SK-N-SH (cell line): Measurements from ENCODE around the gene IDH3B. TPM values are rescaled to one million over a fixed set of nuclear protein-coding genes. Genes with fewer than 3 reads are reported as not detected.

Experiments used
- CTCF ChIA-PET: fragments of 300-600, 350-600 bp; formaldehyde crosslinking; extraction: SDS; loops from one replicate; lab custom pipeline; 2021; lab: Yijun Ruan, JAX
- POLR2A ChIA-PET: fragments of 350-600 bp; sonication (Branson Sonifier 250); formaldehyde crosslinking; extraction: SDS; loops from one replicate; lab custom pipeline; 2020; ENCODE audit warnings: antibody characterized with exemption, inconsistent platforms; lab: Yijun Ruan, JAX
- DNase-seq: peaks from one replicate; pipeline ENCODE4 v3.0.0; 2012
- H2AFZ ChIP-seq: fragments of 200-600 bp; sonication (generic); 2 replicates; pipeline ENCODE4 v1.8.1; 2016; ENCODE audit warnings: antibody characterized with exemption, mild to moderate bottlenecking, low read depth
- H3F3A ChIP-seq: fragments of 200-600 bp; sonication (generic); replicated peaks from 2 replicates; pipeline ENCODE3; 2016; ENCODE audit warnings: antibody characterized with exemption, mild to moderate bottlenecking; ENCODE audit not compliant: insufficient read depth
- H3K27ac ChIP-seq, 2 experiments: fragments of 200-500 bp in 1 of 2; fragments of 200-600 bp in 1 of 2; sonication (Bioruptor generic) in 1 of 2; sonication (generic), shearing (Covaris generic) in 1 of 2; 2 replicates each; pipeline versions ENCODE4 v1.5.1 to v1.6.1; 2014 to 2016; ENCODE audit warnings: low read depth in 2 of 2, inconsistent platforms in 1 of 2, low read length in 1 of 2, mild to moderate bottlenecking in 1 of 2, mixed read lengths in 1 of 2
- H3K27me3 ChIP-seq: fragments of 200-600 bp; sonication (generic), shearing (Covaris generic); 2 replicates; pipeline ENCODE4 v1.6.1; 2016; ENCODE audit warnings: mixed run types; ENCODE audit not compliant: insufficient read depth
- H3K36me3 ChIP-seq, 2 experiments: fragments of 200-500 bp in 1 of 2; fragments of 200-600 bp in 1 of 2; sonication (Bioruptor generic) in 1 of 2; sonication (generic) in 1 of 2; replicated peaks in 1 of 2; 2 replicates each; pipeline versions ENCODE3 to v1.5.1; 2014 to 2016; ENCODE audit warnings: low read length in 1 of 2, mild to moderate bottlenecking in 1 of 2; ENCODE audit not compliant: insufficient read depth in 2 of 2, control insufficient read depth in 1 of 2
- H3K4me1 ChIP-seq, 2 experiments: fragments of 200-500 bp in 1 of 2; fragments of 200-600 bp in 1 of 2; sonication (Bioruptor generic) in 1 of 2; sonication (generic), shearing (Covaris generic) in 1 of 2; 2 replicates each; pipeline versions ENCODE4 v1.5.1 to v1.6.1; 2014 to 2016; ENCODE audit warnings: low read depth in 1 of 2, low read length in 1 of 2, mixed run types in 1 of 2; ENCODE audit not compliant: insufficient read depth in 2 of 2, control insufficient read depth in 1 of 2
- H3K4me2 ChIP-seq: fragments of 200-600 bp; sonication (generic), shearing (Covaris generic); 2 replicates; pipeline ENCODE4 v1.6.1; 2017; ENCODE audit warnings: mixed run types
- H3K4me3 ChIP-seq, 2 experiments: fragments of 200-500 bp in 1 of 2; fragments of 200-600 bp in 1 of 2; sonication (Bioruptor generic) in 1 of 2; sonication (generic), shearing (Covaris generic) in 1 of 2; 2 replicates each; pipeline versions ENCODE4 v1.5.1 to v1.8.1; 2014 to 2016; ENCODE audit warnings: low read depth in 2 of 2, inconsistent platforms in 1 of 2, low read length in 1 of 2, mild to moderate bottlenecking in 1 of 2, mixed read lengths in 1 of 2, moderate library complexity in 1 of 2
- H3K79me2 ChIP-seq: fragments of 200-600 bp; sonication (generic); 2 replicates; pipeline ENCODE4 v1.8.1; 2017; ENCODE audit warnings: mild to moderate bottlenecking; ENCODE audit not compliant: insufficient read depth
- H3K9ac ChIP-seq: fragments of 200-600 bp; sonication (generic); 2 replicates; pipeline ENCODE4 v1.6.1; 2017; ENCODE audit warnings: mixed run types
- H3K9me2 ChIP-seq: fragments of 200-600 bp; sonication (generic); 2 replicates; pipeline ENCODE4 v1.6.1; 2017; ENCODE audit warnings: mixed run types
- H3K9me3 ChIP-seq: fragments of 200-600 bp; sonication (generic); 2 replicates; pipeline ENCODE4 v1.6.1; 2017; ENCODE audit warnings: mixed run types, mild to moderate bottlenecking, moderate library complexity
- H4K20me1 ChIP-seq: fragments of 200-600 bp; sonication (generic); 2 replicates; pipeline ENCODE4 v1.6.1; 2017; ENCODE audit warnings: mild to moderate bottlenecking, mixed run types; ENCODE audit not compliant: insufficient read depth
- CHD2 ChIP-seq: fragments of 150-350 bp; IDR thresholded peaks from 2 replicates; pipeline ENCODE4 v1.6.1; 2018; ENCODE audit warnings: low read length; ENCODE audit not compliant: partially characterized antibody
- CTCF ChIP-seq: fragments of 200-600 bp; sonication (generic); IDR thresholded peaks from 2 replicates; pipeline ENCODE4 v1.6.1; 2017; ENCODE audit warnings: antibody characterized with exemption, mild to moderate bottlenecking, moderate library complexity
- EP300 ChIP-seq, 2 experiments: IDR thresholded peaks; 2 replicates each; pipeline versions ENCODE4 v1.4.0 to v1.6.1; 2012; ENCODE audit warnings: borderline replicate concordance in 1 of 2, low read depth in 1 of 2, low read length in 1 of 2
- FOSL2 ChIP-seq: IDR thresholded peaks from 2 replicates; pipeline ENCODE4 v1.4.0; 2012; ENCODE audit warnings: low read depth, mild to moderate bottlenecking, moderate library complexity, borderline replicate concordance
- FOXM1 ChIP-seq: IDR thresholded peaks from 2 replicates; pipeline ENCODE4 v1.4.0; 2012; ENCODE audit warnings: low read depth, mild to moderate bottlenecking
- IRF3 ChIP-seq: fragments of 150-350 bp; IDR thresholded peaks from 2 replicates; pipeline ENCODE4 v1.6.1; 2016; ENCODE audit warnings: mild to moderate bottlenecking, low read depth, low read length
- MEF2A ChIP-seq: IDR thresholded peaks from 2 replicates; pipeline ENCODE4 v1.4.0; 2012; ENCODE audit warnings: low read depth, borderline replicate concordance
- NFIC ChIP-seq: IDR thresholded peaks from 2 replicates; pipeline ENCODE4 v1.4.0; 2012; ENCODE audit warnings: borderline replicate concordance
- TAF1 ChIP-seq: IDR thresholded peaks from 2 replicates; pipeline ENCODE4 v1.6.1; 2012; ENCODE audit warnings: low read depth, mild to moderate bottlenecking, low read length, moderate library complexity, borderline replicate concordance
- USF1 ChIP-seq: IDR thresholded peaks from 2 replicates; pipeline ENCODE4 v1.4.0; 2012; ENCODE audit warnings: low read depth, borderline replicate concordance
- YY1 ChIP-seq: IDR thresholded peaks from 2 replicates; pipeline ENCODE4 v1.4.0; 2012; ENCODE audit warnings: low read depth, mild to moderate bottlenecking
- ZBTB33 ChIP-seq: IDR thresholded peaks from 2 replicates; pipeline ENCODE4 v1.4.0; 2012; ENCODE audit warnings: low read depth, borderline replicate concordance
- WGBS: methylation state at CpG from one replicate; pipeline ENCODE4 v1.1.6; 2017; ENCODE audit warnings: low lambda C conversion rate; 5-methylcytosine and 5-hydroxymethylcytosine counted together
- polyA plus RNA-seq, 3 experiments: library from polyadenylated mRNA; depleted of rRNA; stranded (reverse); fragments of >200 nt; gene quantifications; 2 replicates each; pipeline ENCODE4 v1.2.3, GENCODE V29; 2012

Gene IDH3B
- polyA plus RNA-seq, 1 of the 3 experiments (the other 2 are of a cell fraction), result 233 TPM

GRCh38 chr20:2616634-2617033, 47.4 kb downstream of the IDH3B start:
- no peak for DNase-seq
- Histone ChIP-seq H3K4me3 (no peak overlapping the region), H3K9me2 (no peaks in the 10 kb centered on the region), H3K4me2 (no peak overlapping the region), H2AFZ (no peak overlapping the region), H3K79me2 (no peaks in the 10 kb centered on the region), H3F3A (no peaks in the 10 kb centered on the region), H3K9ac (no peak overlapping the region), H3K27me3 (no peaks in the 10 kb centered on the region; the same call in 1 of the 2 replicates), H3K36me3 (no peaks in the 10 kb centered on the region), H3K9me3 (no peaks in the 10 kb centered on the region; the same call in 1 of the 2 replicates), H3K27ac (no peak overlapping the region), H4K20me1 (no peaks in the 10 kb centered on the region), H3K4me1 (no peaks in the 10 kb centered on the region)
- no peak for TF ChIP-seq MEF2A
- TF ChIP-seq FOSL2, result no peak
- no peak for TF ChIP-seq IRF3
- no peak for TF ChIP-seq USF1
- no peak for TF ChIP-seq EP300 (IDR thresholded peaks at IDR 0.05; ENCODE audit: borderline replicate concordance in 1 of 2, low read depth in 1 of 2, low read length in 1 of 2)
- TF ChIP-seq FOXM1, result no peak
- no peak for TF ChIP-seq ZBTB33
- no peak for TF ChIP-seq CTCF
- TF ChIP-seq TAF1, result no peak
- no peak for TF ChIP-seq NFIC
- no peak for TF ChIP-seq CHD2
- no peak for TF ChIP-seq YY1
- WGBS, result 26% methylated on average over 9 of the region's 9 CpGs
- ChIA-PET CTCF (no interaction called here), POLR2A (no interaction called here)
